OCI-M1 (cell line): ENCODE results near the gene RABGAP1L.
"Not testable (repeated sequence)": the region's sequence is repeated elsewhere in the genome, so short reads cannot be mapped to it uniquely, and the experiment has no call there.

ENCODE experiments used
- DNase-seq: peaks from one replicate; lab custom pipeline; 2025; lab: John Stamatoyannopoulos, UW

The RABGAP1L gene

DNA sequence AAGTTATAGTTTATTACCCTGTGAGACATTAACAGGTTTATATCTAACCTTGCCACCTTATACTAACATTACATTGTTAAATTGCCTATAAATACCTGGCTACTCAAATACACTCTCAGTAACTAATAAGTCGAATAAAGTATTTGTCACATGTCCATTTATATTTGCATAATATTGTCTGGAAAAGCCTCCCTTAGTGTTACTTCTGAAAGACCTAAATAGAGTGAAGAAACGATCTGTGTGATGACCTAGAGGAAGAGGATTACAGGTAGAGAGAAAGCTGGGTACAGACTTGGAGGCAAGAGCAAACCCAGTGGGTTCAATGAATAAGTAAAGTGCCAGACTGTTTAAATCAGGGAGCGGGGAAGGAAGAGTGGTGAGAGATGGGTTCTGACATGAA lies 837.7 kb downstream of the RABGAP1L start:
- DNase-seq: no peak

DNA sequence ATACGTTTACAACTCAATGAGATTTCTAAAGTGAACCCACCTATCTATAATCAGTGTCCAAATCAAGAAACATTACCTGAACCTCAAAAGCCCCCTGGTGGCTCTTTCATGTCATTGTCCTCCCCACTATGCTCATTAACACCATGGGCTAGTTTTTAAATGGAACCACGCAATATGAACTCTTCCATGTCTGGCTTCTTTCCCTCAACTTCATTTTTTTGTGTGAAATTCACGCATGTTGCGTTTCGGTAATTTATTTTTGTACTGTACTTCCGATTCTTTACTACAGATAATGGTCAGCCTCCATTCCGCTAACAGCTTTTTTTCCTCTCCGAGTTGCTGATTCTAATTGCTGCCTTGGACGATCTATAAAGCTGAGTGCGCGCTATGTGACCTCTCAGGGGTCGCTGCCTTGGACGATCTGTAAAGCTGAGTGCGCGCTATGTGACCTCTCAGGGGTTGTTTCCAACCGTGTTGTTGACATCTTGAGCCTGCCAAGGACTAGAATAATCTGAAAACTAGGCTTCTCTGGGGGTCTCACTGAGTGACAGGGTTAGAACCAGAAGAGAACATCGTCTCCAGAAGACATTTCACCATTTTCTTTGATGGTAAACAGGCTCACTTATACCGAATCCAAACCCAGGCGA lies 839.4 kb downstream of the RABGAP1L start:
- peak; percentile 85 for DNase-seq

DNA sequence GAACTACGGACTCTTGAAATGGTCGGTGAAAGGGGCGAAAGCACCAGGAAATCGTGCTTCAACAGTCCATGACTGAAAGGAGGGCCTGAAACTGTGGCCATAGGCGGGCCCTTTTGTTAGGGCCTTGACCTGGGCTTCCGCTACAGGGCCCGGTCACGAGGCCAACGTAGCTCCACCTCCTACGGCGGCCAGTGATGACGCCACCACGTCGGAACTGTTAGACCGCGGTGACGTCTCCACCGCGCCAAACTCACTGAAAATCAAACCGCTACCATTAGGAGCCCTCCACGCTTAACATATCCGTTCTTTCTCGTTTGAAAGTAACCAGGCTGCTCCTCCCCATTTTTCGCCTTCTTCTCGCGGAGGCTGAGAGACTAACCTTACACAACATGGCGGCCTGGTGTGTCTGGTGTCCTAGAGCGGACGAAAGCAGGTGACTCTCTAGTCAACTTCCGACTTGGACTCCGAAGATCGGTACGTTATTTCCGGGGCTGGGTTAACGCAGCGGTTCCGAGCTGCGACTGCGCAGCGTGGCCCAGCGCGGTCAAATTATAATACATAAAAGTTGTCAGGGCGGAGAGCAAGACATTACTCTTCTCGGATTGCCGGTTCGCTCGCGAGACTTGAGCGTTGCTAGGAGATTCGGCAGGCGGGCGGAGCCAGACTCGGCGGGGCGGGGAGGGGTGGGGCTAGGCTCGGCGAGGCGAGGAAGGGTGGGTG lies 840.1 kb downstream of the RABGAP1L start:
- peak; percentile 99 for DNase-seq

DNA sequence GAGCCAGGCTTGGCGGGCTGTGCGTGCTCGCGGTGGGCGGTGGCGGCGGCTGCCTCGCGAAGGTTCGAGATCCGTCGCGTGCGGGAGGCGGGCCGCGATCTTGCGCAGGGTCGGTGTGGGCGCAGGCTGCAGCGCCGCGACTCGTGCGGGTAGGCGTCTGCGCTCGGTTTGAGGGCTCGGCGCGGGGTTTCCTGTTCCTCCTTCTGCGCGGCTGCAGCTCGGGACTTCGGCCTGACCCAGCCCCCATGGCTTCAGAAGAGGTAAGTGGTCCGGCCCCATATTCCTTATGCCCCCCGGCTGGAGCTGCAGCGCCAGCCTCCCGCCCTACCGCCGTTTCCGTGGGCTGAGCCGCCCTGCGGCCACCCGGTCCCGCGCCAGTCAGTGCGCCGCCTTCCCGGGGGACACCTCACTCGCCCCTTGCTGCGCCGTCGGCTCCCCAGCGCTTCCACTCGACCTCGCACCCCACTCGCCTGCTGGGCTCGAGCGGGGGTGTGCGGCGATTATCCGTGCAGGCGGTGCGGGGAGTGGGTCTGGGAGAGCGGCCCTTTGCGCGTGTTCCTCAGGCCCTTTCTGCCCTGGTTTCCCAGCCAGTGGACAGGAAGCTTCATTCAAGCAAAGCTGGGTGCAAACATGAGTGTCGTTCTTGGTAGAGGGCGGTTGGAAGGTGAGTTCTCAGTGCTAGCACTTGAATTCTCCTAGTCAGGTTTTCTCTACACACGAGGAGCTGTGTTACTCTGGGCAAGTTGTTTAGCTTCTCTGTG lies 840.8 kb downstream of the RABGAP1L start, which contains the start of gene CACYBP:
Gene CACYBP (plus strand): TSS at position 12 of the 761 bp plus-strand sequence. CDS start 234 bp downstream, at position 246.
- peak; percentile 72 for DNase-seq

DNA sequence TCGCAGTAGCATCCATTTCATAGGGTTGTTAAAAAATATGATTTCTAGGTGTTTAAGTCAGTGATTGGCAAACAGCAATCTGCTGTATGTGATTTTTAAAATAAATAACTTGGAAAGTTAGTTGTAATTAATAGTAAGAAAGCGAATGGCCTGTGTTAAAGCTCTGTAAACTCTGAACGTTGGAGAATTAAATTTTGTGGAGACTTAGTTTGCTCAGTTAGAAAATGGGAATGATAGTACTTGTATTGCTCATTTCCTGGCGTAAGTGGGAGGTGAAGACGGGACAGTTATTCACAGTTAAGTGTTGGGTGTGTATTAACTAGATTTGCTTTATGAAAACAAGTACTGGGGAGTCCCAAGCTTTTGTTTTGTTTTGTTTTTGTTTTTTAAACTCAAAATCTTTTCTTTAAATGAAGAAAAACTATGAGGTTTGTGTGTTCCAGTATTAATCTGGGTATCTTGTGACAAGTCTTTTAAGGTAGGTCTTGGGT lies 841.4 kb downstream of the RABGAP1L start:
- peak; percentile 64 for DNase-seq

DNA sequence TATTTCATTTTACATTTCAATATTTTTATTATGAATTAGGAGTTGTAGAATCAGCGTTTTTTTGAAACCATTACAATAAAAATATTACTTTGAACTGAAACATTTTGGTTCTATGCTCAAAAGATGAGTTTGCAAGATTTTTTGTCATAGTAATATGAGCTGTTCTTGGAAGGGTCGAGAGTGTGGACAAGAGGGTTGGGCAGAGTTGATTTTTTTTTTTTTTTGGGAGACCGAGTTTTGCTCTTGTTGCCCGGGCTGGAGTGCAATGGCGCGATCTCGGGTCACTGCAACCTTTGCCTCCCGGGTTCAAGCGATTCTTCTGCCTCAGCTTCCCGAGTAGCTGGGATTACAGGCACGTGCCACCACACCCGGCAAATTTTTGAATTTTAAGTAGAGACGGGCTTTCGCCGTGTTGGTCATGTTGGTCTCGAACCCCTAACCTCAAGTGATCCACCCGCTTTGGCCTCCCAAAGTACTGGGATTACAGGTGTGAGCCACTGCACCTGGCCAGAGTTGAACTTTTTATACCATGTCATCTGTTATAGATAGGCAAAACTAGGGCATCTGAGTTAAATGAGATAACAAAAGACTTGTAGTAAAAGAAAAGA lies 843.7 kb downstream of the RABGAP1L start:
- DNase-seq: peak; percentile 46

DNA sequence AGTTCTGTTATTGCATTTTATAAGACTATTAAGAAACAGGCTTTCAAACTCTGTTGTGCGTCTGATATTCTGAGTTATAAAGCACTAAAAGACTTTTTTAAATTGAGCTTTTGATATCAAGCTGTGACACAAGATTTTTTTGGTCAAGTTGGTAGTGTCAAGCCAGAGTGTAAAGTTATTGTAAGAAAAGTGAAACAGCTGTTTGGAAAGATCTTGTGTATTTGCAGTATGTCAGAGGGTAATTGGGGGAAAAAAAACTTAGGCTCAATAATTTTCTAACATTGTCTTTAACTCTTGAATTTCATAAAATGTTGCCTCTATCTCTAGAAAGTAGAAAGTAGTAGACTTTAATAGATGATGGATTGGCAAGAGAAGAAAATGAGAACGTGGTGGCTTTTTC lies 844.2 kb downstream of the RABGAP1L start:
- peak; percentile 32 for DNase-seq

DNA sequence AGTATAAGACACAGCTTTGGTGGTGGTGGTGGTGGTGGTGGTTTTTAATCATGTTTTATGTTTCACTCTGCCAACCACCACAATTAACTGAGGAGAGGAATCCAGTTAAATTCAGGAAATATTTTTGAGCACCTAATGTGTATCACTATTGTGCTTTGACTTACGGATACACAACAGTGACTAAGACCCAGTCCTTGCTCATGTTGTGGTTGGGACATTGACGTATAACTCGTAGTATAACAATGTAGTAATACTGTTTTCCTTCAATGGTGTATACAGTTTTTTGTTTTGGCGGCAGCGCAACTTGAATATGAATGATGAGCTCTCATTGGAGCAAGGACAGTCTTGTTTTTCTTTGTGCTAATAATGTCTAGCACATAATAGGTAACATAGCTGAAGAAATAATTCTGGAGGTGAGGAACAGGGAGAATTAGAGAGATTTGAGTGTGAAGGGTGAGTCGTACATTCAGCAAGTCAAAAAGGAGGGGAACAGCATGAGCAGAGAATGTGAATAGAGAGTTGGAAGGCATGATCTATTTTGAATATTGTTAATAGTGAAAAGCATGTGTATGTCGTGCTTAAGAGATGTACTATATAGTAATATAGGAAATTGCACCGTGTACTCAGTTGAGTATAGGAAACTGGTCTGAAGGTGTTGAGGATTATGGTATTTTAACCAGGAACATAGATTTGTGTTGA lies 845.9 kb downstream of the RABGAP1L start:
- no peak for DNase-seq

DNA sequence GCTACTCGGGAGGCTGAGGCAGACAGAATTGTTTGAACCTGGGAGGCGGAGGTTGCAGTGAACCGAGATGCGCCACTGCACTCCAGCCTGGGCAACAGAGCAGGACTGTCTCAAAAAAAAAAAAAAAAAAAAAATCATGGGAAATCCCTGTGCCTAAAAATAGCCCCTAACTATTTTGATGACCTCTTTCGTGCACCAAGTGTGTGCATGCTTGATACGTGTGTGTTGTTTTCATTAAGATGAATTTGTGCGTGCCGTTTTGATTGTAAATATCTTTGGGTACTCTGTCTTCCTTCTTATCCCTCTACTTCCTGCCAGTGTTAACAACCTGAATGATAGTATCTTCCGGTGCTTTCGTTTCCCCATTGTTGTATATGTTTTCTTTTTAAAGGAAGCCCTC lies 850.2 kb downstream of the RABGAP1L start:
- DNase-seq: no peak

DNA sequence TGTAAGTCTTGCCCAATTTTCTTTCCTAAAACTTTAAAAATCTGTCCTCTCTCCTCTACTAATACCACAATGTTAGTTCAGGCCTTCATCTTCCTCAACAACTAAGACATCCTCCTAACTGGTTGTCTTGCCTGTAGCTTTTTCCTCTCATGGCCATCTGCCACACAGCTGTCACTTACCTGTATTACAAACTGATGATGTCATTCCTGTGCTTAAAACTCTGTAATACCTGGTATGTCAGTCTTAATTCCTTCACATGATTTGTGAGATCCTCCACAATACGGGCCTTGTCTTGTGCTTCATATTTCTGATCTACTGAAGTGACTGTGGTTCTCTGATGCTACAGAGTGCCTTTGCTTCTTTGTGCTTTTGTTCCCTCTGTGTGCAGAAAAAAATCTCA lies 854.1 kb downstream of the RABGAP1L start:
- no peak for DNase-seq

DNA sequence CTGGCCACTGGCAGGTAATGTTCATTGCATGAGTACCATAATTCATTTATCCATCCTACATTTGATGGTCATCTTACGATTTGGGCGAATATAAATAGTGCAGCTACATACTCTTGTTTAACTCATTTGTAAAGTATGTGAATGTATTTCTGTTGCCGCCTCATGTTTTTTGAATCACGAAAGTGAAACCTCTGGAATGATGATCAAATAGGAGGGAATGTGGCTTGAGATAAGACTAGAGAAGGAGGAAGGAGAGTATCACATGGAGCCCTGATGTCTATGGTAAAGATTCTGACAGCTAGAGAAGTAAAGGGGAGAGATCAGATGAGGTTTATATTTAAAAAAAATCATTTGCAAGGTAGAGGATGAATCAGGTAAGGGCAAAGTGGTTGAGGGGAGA lies 855.9 kb downstream of the RABGAP1L start:
- DNase-seq: peak; percentile 37

DNA sequence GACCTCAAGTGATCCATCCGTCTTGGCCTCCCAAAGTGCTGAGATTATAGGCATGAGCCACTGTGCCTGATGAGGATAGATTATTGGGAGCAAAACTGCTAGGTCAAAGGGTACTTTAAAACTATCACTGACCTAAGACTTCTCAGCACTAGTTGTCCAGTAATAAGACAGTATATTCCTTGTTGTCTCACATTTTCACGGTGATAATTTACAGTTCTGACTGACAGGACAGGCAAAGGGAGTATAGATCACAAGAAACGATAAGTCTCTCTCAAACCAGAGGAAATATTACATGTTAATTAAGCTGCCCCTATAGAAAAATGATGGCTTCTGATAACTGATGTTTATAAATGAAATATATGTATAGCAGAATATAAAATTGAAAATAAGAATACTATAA lies 860.2 kb downstream of the RABGAP1L start:
- no peak for DNase-seq

DNA sequence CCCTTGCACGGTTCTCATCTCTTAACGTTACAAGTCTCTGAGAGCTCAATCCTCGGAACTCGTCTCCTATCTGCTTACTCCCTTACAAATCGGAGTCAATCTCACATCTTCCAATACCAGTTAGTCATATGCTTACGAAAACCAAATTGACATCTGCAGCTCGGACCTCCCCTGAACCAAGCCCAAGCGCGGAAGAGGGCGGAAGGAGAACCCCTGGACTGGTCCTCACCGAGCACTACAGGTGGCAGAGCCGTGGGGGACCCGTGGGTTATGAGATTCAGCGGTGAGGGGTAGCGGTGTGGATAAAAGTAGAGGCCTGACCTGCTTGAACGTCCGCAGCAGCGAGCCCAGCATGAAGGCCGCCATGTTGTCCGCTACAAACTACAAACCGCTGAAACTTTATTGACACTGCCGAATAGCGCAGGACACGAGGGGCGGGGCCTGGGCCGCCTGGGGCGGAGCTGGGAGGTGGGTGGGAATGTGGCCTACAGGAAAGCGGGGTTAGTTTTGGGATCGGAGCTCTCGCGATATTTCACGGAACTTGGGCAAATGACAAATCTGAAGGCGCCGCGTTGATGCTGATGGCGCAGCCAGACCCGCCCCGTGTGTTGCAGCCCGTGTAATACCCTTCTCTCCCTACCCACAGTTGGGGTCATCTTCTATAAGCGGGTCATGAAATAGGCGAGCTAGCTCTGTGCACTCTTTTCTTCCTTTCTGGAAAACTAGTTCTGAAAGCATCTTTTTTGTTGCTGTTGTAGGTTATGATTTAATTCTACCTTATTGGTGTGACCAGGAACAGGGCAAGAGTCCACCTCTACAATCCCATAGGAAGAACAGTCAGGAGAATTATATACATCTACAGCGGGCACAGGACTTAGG lies 864.0 kb downstream of the RABGAP1L start, which contains the start of gene MRPS14:
Gene MRPS14 (minus strand): TSS at position 383 of the 879 bp plus-strand sequence. CDS start 17 bp downstream, at position 366.
- DNase-seq: peak; percentile 99

DNA sequence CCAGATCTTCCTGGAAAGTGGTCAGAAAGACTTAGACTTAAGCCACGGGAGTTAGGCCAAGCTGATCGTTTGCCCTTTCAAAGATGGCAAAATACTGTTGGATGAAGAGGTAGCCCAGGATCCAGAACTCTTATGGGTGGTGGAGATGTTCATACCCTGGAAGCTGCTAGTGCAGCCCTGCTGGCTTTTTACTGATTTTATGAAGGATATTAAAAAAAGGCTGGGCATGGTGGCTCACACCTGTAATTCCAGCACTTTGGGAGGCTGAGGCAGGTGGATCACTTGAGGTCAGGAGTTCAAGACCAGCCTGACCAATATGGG lies 864.6 kb downstream of the RABGAP1L start:
- not testable (repeated sequence) for DNase-seq

DNA sequence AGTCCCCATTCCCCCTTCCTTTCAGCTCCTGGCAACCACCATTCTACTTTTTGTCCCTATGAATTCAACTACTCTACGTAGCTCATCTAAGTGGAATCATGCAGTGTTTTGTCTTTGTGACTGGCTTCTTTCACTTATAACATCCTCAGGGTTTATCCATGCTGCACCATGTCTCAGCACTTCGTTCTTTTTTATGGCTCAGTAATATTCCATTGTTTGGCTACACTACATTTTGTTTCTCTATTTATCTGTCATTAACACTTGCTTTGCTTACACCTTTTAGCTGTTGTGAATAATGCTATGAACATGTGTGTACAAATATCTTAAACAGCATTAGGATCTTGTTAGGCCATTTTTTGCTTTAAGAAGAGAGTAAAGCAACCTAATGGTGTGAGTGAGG lies 865.5 kb downstream of the RABGAP1L start:
- no peak for DNase-seq

DNA sequence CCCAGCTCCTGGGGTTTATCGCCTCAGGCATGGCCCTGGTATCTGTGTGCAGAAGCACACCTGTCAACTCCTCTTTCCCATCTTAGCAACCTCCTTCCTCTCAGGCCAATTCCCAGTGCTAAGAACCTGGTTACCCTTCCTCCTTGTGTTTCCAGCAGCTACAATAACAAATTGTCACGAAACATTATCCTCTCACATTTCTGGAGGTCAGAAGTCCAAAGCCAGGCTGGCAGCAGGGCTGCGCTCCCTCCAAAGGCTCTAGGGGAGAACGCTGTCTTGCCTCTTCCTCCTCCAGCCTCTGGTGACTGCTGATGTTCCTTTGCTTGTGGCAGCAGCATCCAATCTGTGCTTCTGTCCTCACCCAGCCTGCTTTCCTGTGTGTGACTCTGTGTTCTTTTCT lies 874.6 kb downstream of the RABGAP1L start:
- no peak for DNase-seq

DNA sequence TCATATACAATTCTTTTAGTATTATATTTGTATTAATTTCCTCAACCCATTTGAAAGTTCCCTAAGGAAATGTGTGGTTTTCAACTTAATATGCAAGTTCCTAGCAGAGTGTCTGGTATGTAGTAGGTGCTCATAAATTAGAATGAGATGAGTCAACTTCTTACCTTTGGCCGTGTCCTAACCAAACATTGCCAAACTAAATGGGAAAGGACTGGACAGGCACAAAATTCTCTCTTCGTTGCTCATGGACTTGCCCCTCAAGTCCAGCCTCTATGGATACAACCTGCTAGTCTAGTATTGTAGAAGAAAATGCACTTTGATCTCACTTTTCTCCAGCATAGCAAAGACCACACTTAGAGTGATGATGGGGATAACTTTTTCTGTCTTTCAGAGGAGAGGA lies 875.5 kb downstream of the RABGAP1L start:
- no peak for DNase-seq

DNA sequence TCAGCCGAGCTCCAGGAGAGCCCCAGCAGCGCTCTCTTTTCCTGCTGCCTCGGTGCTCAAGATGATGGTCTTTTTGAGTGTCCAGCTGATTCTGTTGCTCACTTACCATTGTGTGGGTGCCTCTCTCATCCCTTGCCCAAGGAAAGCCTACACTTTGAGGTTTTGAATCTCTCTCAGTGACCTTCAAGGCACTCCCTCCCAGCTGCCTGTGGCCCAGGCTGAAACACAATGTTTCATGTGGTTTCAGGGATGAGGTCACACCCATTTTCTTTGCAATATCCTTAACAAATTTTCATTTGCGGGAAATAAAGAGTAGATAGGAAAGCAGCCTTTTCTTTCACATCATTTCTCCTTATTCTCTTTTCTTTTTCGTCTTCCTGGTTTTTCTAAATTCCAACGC lies 876.5 kb downstream of the RABGAP1L start:
- peak; percentile 16 for DNase-seq

DNA sequence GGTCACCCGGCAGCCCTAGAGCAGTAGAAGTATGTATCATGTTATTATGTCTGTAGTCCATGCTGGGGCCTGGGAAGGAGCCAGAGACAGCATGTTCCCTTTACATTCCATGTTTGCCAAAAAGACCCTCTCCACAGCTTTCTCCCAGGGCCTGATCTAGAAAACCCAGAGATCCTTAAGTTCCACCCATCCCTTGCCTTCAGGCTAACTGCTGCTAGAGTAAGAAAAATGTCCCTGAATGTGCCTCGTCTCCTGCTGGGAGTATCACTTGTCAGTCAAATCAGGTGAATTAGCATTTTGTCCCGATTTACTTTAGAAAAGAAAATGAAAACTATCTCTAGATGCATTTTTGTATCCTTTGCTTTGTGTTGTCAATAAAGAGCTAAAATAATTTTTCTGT lies 877.2 kb downstream of the RABGAP1L start:
- no peak for DNase-seq

DNA sequence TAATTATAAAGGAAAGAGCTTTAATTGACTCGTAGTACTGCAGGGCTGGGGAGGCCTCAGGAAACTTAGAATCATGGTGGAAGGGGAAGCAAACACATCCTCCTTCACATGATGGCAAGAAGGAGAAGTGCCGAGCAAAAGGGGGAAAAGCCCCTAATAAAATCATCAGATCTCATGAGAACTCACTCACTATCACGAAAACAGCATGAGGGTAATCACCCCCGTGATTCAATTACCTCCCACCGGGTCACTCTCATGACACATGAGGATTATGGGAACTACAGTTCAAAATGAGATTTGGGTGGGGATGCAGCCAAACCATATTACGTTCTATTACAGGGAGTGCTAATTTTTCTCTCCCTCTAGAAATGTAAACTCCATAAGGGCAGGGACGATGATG lies 878.1 kb downstream of the RABGAP1L start:
- no peak for DNase-seq
